CD4-positive, alpha-beta T cell treated with Interleukin-15 for 1 hour (primary cell): ENCODE results near the gene BDKRB2.

Experiments
- DNase-seq: peaks from one replicate; pipeline ENCODE4 v3.0.0-alpha.2; 2020

Gene BDKRB2

DNA sequence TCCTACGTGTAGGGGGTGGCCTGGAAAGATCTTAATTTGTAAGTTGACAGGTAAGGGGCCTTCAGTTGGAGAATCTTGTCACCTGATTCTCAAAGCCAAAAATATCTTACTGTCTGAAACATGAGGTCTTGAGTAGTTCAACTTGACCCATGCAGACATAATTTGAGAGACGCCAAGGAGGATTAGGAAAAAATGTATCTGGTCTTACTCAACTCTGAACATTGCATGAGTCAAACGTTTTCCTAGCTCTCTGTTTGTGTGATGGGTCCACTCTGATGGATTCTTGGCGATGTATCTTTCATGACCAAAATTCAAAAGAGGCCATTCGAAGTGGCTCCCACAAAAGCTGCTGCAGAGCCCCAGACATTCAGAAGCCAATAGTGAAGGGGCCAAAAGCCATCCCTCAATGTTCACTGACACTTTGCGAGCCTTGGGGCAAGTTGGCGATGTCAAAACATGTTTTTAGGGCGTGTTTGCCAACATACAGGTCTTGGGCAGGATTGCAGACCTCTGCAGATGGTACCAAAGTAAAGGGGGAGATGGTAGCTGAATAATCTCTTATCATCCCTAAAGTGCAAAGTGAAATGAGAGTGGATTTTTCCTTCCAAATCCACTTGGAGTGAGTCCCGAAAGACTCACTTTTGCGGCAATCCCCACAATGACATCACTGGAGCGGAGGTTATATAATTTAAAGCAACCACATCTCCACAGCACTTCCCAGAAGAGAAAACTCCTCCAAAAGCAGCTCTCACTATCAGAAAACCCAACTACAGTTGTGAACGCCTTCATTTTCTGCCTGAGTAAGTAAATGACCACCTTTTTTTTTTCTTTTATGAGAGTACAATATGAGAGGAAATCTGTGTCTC is 51.1 kb downstream of the BDKRB2 start, which contains the start of gene BDKRB1:
Gene BDKRB1, plus strand, starts transcription at position 710 of the 866 bp plus-strand sequence. CDS start 7,473 bp downstream, outside the sequence.
- no peak for DNase-seq

DNA sequence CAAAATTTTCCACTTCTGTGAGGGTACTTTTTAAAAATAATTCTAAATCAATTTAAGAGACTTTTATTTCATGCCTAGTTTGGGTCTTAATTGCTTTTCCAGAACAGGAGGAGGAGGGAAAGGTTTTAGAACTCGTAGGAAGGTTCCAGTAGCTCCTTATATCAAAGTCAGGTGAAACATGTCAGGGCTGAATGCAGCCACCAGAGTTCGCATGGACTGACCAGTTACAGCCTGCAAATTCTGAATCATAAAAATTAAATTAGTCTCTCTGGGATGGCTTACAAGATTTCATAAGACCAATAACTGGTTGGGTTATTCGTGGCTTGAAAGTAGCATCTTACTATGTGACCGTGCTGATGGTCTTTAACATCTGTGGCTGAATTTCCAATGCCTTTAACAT is 51.8 kb downstream of the BDKRB2 start:
- DNase-seq = no peak

DNA sequence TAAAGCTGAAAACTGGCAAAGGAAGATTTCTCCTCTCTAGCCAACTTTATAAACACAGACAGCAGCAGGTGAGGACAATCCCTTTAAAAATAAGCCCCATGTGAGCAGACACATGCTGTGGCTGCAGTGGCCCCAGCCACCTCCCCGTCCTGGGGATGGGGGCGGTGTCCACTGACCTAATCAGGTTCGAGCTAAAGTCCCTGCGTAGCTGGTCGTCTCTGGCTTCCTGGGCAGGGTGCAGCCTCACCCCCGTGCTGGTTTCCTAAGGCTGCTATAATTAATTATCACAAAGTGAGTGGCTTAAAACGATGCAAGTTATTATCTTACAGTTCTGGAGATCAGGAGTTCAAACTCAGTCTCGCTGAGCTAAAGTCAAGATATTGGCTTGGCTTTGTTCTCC is 52.4 kb downstream of the BDKRB2 start:
- no peak for DNase-seq

DNA sequence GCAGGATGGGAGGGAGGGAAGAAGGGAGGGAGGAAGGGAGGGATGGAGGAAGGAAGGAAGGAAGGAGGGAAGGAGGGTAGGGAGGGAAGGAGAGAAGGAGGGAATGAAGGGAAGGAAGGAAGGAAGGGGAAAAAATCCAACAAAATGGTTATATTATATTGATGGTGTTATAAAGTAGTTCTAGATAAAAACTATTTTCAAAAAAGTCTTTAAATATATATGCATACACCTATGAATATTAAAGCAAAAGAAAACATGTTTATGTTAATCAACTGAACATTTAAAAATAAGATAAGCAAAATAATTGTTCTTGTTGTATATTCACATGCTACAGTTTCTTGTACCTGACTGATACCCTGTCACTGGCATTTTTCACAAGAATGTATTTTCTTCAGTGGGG is 53.3 kb downstream of the BDKRB2 start:
- no peak for DNase-seq

DNA sequence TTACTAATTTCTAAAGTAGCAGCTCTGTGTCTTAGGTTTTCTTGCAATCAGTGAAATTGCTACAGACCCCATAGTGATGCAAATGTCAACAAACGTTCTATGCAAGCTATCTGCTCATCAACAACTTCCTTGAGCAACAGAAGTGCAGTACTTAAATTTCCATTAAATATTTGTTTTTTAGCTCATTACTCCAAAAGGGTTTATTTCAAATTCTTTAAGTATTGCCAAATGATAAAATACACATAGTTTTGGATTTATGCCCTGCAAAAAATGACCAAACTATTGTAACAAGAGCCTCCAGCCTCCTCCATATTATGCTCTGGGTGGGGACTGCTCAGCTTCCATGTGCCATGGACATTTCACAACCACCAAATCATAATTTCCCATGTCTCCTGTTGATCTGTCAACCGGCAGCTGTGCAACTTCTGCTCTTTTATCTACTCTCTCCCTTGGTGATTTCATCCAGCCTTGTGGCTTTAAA is 55.7 kb downstream of the BDKRB2 start:
- no peak for DNase-seq

DNA sequence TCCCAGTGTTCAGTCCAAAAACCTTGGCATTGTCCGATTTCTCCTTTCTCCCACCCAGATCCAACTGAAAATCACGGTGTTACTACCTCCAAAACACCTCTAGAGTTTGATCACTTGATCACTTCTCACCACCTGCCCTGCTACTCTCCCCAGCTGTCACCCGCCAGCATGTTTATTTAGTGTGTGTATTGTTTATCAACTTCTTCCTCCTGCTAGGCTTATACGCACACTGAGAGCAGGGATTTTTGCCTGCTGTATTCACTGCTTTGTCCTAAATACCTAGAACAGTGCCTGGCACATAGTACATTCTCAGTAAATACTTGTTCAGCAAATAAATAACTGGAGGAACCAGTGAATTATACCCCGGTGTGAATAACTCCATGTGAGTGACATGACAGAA is 56.4 kb downstream of the BDKRB2 start:
- DNase-seq = no peak

DNA sequence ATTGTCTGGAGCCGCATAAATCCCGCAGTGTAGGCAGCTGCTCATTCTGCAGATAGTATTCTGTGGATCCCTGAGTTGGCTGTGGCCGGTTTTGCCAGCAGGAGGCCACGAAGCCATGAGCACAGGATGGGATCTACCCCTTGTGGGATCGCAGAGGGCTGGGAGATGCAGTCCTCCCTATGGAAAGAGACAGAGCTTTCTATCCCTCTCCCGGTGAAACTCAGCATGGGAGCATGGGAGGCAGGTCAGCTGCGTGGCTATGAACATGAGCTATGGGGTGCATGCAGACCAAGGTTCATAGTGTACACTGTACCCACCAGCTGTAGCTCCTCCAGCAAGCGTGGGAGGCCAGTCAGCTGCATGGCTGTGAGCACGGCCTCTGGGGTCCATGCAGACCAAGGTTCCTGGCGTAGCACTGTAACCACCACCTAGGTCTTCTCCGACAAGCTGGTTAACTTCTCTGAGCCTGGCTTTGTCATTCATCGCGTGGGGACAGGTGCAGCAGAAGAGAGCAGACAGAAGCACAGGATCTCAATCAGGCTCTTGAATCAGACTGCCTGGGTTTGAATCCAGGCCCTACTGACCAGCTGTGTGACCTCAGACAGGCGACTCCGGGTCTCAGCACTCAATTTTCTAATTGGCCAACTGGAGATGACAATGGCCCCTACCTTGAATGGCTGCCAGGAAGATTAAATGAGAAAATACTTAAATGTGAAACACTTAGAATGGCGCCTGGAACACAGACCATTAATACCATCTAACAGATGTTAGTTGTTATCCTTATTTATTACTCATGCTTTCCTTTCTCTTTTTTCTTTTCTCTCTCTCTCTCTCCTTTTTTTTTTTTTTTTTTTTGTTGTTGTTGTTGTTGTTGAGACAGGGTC is 57.4 kb downstream of the BDKRB2 start:
- no peak for DNase-seq

DNA sequence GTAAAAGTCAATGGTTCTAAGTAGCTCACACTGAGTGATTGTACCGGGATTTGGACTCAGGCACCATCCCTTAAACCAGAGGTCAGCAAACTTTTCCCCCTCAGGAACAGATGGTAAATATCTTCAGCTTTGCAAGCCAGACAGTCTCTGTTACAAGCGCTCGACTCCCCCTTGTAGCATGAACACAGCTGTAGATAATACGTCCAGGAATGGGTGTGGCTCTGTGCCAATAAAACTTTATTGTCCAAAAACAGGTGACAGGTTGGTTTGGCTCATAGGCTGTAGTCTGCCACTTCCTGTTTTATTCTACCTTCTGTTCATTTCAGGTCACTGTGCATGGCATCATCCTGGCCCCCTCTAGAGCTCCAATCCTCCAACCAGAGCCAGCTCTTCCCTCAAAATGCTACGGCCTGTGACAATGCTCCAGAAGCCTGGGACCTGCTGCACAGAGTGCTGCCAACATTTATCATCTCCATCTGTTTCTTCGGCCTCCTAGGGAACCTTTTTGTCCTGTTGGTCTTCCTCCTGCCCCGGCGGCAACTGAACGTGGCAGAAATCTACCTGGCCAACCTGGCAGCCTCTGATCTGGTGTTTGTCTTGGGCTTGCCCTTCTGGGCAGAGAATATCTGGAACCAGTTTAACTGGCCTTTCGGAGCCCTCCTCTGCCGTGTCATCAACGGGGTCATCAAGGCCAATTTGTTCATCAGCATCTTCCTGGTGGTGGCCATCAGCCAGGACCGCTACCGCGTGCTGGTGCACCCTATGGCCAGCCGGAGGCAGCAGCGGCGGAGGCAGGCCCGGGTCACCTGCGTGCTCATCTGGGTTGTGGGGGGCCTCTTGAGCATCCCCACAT is 58.9 kb downstream of the BDKRB2 start:
- DNase-seq = no peak

DNA sequence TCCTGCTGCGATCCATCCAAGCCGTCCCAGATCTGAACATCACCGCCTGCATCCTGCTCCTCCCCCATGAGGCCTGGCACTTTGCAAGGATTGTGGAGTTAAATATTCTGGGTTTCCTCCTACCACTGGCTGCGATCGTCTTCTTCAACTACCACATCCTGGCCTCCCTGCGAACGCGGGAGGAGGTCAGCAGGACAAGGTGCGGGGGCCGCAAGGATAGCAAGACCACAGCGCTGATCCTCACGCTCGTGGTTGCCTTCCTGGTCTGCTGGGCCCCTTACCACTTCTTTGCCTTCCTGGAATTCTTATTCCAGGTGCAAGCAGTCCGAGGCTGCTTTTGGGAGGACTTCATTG is 59.5 kb downstream of the BDKRB2 start:
- DNase-seq = no peak

DNA sequence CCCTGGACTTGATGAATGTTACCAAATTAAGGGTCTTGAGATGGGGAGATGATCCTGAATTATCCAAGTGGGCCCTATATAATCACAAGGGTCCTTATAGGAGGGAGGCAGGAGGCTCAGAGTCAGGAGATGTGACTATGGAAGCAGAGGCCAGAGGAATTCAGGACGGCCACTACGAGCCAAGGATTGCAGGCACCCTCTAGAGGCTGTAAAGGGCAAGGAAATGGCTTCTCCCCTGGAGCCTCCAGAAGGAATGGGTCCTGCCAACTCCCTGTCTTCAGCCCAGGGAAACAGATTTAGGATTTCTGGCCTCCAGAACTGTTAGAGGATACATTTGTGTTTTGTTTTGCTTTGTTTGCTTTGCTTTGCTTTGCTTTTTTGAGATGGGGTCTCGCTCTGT is 60.2 kb downstream of the BDKRB2 start:
- DNase-seq = no peak

DNA sequence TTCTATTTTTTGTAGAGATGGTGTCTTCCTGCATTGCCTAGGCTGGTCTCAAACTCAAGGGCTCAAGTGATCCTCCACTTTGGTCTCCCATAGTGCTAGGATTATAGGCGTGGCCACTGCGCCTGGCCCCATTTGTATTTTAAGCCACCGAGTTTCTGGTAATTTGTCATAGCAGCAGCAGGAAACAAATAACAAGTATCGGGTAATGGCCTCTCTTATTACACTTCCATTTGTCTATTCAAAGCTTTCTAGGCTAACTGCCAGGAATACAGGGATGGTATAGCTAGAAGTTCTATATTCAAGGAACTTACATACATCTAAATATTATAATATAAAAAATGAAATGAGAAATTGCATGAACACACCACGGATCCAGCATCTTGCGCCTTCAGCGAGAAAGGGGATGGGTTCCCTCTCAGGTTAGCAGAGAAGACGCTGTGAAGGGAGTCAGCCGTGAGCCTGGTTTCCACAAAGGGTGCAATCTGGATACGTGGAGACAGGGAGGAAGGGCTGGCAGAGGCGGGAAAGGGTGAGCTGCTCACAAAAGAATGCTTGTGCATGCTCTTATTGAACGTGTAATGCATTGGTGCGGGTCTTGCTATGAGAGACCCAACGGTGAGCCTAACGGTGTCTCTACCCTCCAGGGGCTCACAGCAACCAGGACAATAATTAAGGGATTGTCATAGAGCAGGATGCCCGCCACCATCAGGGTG is 60.9 kb downstream of the BDKRB2 start:
- no peak for DNase-seq

DNA sequence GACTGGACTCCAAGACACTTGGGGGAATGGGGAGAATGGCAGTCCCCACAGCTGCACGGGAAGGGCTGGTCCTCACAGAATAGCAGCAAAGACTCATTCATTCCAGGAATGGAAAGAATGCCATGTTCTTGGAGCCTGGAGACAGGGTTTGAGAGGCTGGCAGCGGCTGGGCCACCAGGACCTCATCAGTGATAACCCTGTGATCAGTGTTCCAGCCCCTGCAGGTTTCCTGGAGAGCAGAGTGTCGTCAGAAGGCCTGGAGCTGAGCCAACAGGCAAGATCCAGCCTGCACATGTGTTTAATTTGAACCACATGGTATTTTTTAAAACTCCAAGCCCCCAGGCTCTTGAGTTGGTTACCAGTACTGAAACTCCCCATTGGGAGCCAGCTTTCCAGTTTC is 62.7 kb downstream of the BDKRB2 start:
- no peak for DNase-seq

DNA sequence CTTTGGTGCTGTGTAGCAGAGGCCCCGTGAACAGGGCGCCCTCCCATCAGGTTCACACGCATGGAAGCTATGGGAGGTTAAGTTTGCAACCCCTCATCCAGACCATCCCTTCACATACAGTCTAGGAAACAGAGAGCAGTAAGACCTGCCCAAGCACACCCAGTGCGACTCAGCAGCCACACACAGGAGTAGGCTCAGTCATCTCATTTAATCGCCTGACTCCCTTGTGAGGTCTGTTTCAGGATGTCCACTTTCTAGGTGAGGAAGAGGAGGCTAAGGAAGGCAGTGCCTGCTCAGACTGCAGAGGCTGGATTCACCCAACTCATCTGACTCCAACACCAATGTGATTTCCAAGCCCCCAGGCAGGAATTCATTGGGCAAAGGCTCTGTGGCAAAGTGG is 63.3 kb downstream of the BDKRB2 start:
- DNase-seq = no peak

DNA sequence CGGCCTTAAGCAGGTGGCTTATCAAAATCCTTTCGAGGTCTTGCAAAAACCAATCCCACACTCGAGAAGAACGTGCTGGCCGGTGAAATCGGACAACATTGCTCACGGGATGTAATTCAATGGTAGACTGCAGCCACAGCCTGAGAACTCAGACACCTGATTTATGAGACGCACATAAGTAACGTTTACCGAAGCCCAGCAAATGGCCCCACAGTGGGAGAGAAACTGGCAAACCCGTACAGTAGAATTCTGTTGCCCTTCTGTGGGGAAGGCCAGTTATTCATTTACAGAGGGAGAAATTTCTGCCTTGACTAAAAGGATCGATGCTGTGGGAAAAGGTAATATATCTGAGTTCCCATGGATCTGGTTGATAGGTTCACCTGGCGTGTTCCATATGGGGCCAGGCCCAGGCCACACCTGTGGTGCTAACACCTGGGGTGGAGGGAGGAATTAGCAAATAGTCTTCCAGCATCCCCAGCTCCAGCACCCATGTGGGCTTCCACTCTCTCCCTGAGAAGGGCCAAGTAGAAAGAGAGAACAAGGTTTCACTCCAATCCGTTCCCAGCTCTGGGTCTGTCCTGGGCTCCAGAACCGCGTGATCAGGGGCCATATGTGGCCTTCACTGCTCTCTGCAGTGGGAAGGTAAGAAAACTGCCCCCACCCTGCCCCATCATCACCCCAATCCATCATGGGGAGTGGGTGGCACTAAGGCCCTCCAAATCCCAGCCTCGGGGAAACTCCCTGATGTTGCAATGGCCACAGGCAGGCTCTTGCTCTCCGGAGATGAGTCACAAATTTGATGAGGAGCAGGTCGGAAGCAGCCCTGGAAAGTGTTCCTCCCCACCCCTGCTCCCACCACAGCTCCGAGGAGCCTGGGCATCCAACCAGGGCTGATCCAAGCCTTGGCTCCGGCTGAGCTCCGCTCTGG is 64.1 kb downstream of the BDKRB2 start:
- DNase-seq = no peak

DNA sequence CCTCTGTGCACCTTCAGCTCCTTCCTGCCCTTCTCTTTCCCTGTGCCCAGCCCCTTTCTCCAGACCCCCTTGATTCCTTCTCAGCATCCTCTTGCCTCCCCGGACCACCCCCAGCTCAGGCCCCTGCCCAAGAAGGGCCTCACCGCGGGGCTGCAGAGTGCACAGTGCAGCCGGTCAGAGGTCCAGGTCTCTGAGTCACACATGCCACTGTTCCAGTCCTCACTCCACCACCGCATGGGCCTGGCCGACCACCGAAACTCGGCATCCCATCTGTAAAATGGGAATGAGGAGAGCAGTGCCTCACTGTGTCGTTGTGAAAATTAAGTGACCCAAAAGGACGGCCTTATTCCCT is 64.7 kb downstream of the BDKRB2 start:
- DNase-seq = no peak

DNA sequence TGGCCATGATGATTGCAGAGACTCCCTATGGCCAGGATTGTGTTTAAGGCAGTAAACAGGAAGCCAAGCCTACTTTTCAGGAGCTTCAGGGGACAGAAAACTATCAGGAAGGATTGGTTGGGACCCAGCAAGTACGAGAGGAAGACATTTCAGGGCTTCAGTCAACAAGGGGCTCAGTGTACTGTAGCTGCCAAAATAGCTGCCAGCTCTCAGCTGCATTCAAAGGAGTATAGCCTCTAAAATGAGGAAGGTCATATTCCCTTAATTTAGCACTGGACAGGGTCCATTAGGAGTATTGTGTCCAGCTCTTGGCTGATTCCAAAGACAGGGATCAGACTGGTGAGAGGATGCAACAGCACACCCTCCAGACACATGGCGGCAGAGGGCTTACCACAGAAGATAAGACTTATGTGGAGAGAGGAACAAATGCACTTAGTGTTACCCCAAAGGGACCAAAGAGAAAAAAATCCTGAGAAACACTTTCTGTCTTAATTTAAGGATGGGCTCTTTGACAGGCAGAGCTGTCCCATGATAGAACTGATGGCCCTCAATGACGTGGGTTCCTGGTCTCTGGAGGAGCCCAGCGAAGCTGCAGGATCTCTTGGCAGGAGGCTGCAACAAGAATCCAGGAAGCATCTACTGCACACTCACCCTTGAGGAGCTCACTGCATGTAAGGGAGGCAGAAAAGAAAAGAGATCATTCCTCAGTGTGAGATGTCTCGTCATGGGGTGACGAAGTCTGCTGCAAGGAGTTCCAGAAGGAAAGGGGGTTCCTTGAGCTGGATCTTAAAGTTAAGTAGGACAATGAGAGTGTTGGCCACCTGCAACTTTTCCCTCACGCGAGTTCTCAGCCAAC is 66.2 kb downstream of the BDKRB2 start:
- no peak for DNase-seq

DNA sequence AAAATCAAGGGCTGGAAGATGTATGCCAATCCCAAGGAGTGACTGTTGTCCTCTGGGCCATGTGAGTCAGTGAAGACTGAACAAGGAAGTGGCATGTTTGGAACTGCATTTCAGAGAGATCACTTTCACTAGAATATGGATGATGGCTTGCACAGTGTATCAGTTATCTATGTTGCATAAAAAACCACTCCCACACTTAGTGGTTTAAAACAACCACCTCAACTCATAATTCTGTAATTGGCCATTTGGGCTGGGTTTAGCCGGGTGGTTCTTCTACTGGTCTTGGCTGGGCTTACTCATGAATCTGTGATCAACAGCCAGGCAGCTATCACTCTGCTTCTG is 66.8 kb downstream of the BDKRB2 start:
- DNase-seq = no peak

DNA sequence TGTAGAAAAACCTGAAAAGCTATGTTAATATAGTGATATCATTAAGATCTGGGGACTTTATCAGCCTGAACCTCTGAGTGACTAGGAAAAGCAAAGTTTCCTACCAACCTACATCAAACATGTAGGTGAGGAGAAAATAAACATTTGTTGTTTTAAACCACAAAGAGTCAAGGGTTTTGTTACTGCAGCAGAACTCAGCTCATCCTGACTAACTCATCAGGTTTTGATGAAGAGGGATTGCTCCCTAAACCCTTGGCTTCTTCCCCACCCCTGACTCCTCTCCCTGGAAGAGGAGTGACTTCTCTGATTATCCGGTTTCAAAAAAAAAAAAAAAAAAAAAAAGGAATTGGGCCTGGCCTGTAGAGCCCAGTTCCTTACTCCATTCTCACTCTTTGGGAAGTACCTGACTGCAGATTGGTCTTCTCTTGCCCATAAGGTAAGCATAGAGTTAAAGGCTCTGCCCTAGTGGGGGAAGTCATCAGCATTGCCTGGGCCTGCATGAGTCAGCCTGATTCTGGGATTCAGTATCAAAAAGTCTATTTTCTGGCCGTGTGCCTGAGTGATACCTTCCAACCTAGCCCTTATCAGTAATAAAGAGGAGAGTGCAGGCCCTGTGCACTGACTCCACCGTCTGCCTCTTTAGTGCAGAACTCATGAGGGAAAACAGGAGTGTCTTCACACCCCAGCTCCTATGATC is 68.3 kb downstream of the BDKRB2 start:
- DNase-seq = no peak

DNA sequence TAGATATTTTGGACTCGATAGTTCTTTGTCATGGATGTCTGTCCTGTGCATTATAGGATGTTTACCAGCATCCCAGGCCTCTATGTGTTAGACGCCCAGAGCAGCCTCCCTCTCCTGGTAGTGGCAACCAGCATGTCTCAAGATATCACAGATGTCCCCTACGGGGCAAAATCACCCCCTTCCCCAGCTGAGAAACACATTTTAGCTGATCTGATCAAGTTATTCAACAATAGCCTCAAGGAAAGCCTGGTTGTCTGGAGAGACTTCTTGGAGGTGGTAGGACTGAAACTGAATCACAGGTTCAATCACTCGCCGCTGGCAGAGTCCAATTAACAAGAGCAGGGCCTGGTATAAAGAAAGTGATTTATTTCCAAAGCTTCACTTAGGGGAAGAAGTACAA is 69.0 kb downstream of the BDKRB2 start:
- no peak for DNase-seq

DNA sequence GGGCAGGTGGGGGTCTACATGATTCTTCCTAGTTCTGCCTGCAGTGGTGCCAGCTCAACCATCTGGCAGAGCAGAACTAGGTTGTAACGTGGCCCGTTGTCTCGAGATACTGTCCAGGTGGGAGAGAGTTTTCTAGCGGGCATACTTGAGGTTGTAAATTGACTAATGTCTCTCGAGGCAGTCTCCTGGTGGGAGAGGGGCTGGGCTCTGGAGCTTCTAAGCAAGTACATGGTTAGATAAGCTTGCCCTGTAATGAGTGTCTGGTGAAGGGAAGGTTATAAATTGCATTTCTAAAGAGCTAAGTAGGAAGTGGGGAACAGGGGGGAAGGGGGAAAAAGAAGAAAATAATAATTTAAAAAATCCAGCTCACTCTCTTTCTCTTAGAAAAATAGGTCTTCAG is 69.5 kb downstream of the BDKRB2 start:
- no peak for DNase-seq
